Measurements from ENCODE around the gene RBMX. TPM values are rescaled to one million over a fixed set of nuclear protein-coding genes. Genes with fewer than 3 reads are reported as not detected.
A peak's percentile ranks its signal among the peaks of the same experiment; 100 is the strongest.
"Not testable (repeated sequence)": the region's sequence is repeated elsewhere in the genome, so short reads cannot be mapped to it uniquely, and the experiment has no call there.

RBMX gene
- total RNA-seq, 2 donors from 2014 or later, result 127 to 176 TPM

GRCh38 chrX:136909706-136910564 lies 29.4 kb upstream of the RBMX start:
- Histone ChIP-seq H3K4me3 (peak overlapping the region; percentile 50 to 61), H3K36me3 (no peaks in the 10 kb centered on the region), H3K4me1 (peaks cover 0 to 7% of the 10 kb centered on the region in 2 donors), H3K27ac (peak overlapping the region; percentile 77 to 82), H3K9me3 (no peaks in the 10 kb centered on the region), H3K27me3 (no peaks in the 10 kb centered on the region)
- TF ChIP-seq, protein P1, sequence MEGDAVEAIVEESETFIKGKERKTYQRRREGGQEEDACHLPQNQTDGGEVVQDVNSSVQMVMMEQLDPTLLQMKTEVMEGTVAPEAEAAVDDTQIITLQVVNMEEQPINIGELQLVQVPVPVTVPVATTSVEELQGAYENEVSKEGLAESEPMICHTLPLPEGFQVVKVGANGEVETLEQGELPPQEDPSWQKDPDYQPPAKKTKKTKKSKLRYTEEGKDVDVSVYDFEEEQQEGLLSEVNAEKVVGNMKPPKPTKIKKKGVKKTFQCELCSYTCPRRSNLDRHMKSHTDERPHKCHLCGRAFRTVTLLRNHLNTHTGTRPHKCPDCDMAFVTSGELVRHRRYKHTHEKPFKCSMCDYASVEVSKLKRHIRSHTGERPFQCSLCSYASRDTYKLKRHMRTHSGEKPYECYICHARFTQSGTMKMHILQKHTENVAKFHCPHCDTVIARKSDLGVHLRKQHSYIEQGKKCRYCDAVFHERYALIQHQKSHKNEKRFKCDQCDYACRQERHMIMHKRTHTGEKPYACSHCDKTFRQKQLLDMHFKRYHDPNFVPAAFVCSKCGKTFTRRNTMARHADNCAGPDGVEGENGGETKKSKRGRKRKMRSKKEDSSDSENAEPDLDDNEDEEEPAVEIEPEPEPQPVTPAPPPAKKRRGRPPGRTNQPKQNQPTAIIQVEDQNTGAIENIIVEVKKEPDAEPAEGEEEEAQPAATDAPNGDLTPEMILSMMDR (IDR thresholded peaks at IDR 0.05), result no peak
- peak; percentile 82 for DNase-seq (ENCODE audit: low spot score)

DNA sequence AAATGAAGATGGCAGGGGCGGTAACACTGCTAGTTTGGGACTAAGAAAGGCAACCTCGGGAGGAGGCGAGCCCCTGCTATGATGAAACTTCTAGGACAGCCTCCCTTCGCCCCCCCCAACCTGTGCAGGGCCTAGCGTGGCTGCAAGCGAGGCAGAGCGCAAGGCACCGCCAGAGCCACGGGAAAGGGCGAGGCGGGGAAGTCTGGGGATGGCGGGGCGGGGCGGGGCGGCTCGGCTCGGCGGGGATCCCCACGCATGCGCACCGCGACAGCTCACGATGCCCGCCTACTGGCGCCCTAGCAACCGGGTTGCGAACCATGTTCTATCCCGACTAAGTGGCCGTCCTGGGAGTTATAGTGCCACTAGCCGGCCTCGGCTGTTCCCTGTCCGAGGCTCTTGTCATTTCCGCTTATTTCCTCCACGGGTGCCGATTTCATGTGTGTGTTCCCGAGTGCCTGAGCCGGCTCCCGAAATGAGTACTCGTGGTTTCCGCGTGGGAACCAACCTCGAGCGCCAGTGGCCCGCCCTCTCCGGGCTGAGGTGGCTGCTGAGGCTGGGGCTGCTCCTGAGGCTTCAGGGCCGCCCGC lies 28.7 kb upstream of the RBMX start:
- no peaks in the 10 kb centered on the region for H3K36me3 ChIP-seq
- peaks cover 0 to 7% of the 10 kb centered on the region in 2 donors for H3K4me1 ChIP-seq
- no peaks in the 10 kb centered on the region for H3K9me3 ChIP-seq
- TF ChIP-seq, protein P1 (IDR thresholded peaks at IDR 0.05), result no peak
- H3K4me3 ChIP-seq, result peak overlapping the region; percentile 50 to 61
- peak; percentile 75 for DNase-seq (ENCODE audit: low spot score)
- H3K27ac ChIP-seq, result peak overlapping the region; percentile 77 to 82
- H3K27me3 ChIP-seq, result no peaks in the 10 kb centered on the region

DNA sequence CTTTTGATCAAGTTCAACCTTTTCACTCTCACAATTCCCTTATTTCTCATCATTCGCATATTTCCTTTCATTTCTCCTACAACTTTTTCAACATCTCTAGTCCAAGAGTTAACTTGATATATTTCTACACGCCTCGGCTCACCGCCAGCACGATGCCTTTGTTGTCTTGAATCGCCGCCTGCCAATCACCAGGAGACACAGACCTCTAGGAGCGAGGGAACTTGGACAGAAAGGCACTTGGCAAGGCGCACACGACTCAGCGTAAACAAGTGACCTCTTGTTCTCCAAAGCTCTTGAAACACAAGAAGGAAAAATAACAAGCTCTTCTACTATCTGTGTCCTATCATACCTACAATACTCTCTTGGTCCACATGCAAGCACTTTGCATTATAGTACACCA lies 27.1 kb upstream of the RBMX start:
- Histone ChIP-seq H3K27me3 (no peaks in the 10 kb centered on the region), H3K4me1 (peaks cover 0 to 7% of the 10 kb centered on the region in 2 donors), H3K9me3 (no peaks in the 10 kb centered on the region), H3K27ac (no peak overlapping the region), H3K36me3 (no peaks in the 10 kb centered on the region), H3K4me3 (no peak overlapping the region)
- DNase-seq (ENCODE audit: low spot score), result no peak
- TF ChIP-seq, protein P1 (IDR thresholded peaks at IDR 0.05), result no peak

- no peaks in the 10 kb centered on the region for H3K36me3 ChIP-seq
- H3K27ac ChIP-seq, result no peak overlapping the region
- DNase-seq (ENCODE audit: low spot score), result no peak
- peaks cover 0 to 7% of the 10 kb centered on the region in 2 donors for H3K4me1 ChIP-seq
- no peak overlapping the region for H3K4me3 ChIP-seq
- TF ChIP-seq, protein P1 (IDR thresholded peaks at IDR 0.05), result no peak
- no peaks in the 10 kb centered on the region for H3K9me3 ChIP-seq
- H3K27me3 ChIP-seq, result no peaks in the 10 kb centered on the region
Observed at GRCh38 chrX:136906921-136907510, 26.5 kb upstream of the RBMX start.

DNA sequence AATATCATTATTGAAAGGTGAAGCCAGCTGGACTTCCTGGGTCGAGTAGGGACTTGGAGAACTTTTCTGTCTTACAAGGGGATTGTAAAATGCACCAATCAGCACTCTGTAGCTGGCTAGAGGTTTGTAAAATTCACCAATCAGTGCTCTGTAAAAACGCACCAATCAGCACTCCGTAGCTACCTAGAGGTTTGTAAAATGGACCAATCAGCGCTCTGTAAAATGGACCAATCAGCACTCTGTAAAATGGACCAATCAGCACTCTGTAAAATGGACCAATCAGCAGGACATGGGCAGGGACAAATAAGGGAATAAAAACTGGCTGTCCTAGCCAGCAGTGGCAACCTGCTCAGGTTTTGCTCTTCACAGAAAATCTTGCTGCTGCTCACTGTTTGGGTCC lies 23.5 kb upstream of the RBMX start:
- H3K9me3 ChIP-seq; DNase-seq (ENCODE audit: low spot score); H3K4me1 ChIP-seq; H3K36me3 ChIP-seq; H3K27ac ChIP-seq; H3K4me3 ChIP-seq; H3K27me3 ChIP-seq: not testable (repeated sequence)

DNA sequence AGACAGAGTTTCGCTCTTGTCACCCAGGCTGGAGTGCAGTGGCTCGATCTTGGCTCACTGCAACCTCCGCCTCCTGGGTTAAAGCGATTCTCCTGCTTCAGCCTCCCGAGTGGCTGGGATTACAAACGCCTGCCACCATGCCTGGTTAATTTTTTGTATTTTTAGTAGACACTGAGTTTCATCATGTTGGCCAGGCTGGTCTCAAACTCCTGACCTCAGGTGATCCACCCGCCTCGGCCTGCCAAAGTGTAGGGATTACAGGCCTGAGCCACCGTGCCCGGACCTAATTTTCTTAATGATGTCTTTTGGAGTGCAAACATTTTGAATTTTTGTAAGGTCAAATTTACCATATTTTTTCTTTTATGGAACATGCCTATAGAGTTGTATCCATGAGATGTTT lies 19.5 kb upstream of the RBMX start:
- H3K9me3 ChIP-seq; H3K27ac ChIP-seq; H3K36me3 ChIP-seq; DNase-seq (ENCODE audit: low spot score); H3K4me1 ChIP-seq; H3K4me3 ChIP-seq; H3K27me3 ChIP-seq: not testable (repeated sequence)
